SKM-1 (cell line): ENCODE measurements around the gene GSAP.
A peak's percentile ranks its signal among the peaks of the same experiment; 100 is the strongest.
"Not testable (repeated sequence)": the region's sequence is repeated elsewhere in the genome, so short reads cannot be mapped to it uniquely, and the experiment has no call there.

ENCODE experiments used
- DNase-seq: peaks from one replicate; lab custom pipeline; 2025; ENCODE audit not compliant: unreplicated experiment; lab: John Stamatoyannopoulos, UW

GSAP gene

GRCh38 chr7:77415823-77416620, at the start of gene GSAP:
Gene GSAP, minus strand, starts transcription at chr7:77416349. Its CDS starts 28 bp downstream, at chr7:77416321.
- DNase-seq: no peak

- no peak for DNase-seq
These were observed 49.1 kb upstream of the GSAP start for GRCh38 chr7:77465256-77465655.

GRCh38 chr7:77464589-77464988, 48.4 kb upstream of the GSAP start:
- DNase-seq: no peak

- DNase-seq: peak; percentile 70
These were observed 47.5 kb upstream of the GSAP start for GRCh38 chr7:77463632-77464031.

GRCh38 chr7:77461842-77462241, 45.7 kb upstream of the GSAP start:
- no peak for DNase-seq

GRCh38 chr7:77461246-77461645, 45.1 kb upstream of the GSAP start:
- DNase-seq: no peak

GRCh38 chr7:77460057-77460486, 43.9 kb upstream of the GSAP start:
- DNase-seq: no peak

- no peak for DNase-seq
These were observed 43.2 kb upstream of the GSAP start for GRCh38 chr7:77459311-77459726.

- no peak for DNase-seq
These were observed 42.6 kb upstream of the GSAP start for GRCh38 chr7:77458786-77459185.

- no peak for DNase-seq
These were observed 41.6 kb upstream of the GSAP start for GRCh38 chr7:77457779-77458178.

GRCh38 chr7:77456696-77457095, 40.5 kb upstream of the GSAP start:
- no peak for DNase-seq

GRCh38 chr7:77455321-77455720, 39.2 kb upstream of the GSAP start:
- DNase-seq: no peak

- DNase-seq: no peak
These were observed 38.7 kb upstream of the GSAP start for GRCh38 chr7:77454802-77455201.

- DNase-seq: peak; percentile 34
These were observed 37.4 kb upstream of the GSAP start for GRCh38 chr7:77453531-77453930.

GRCh38 chr7:77451950-77452349, 35.8 kb upstream of the GSAP start:
- not testable (repeated sequence) for DNase-seq

- no peak for DNase-seq
These were observed 34.5 kb upstream of the GSAP start for GRCh38 chr7:77450613-77451012.

GRCh38 chr7:77450054-77450453, 33.9 kb upstream of the GSAP start:
- no peak for DNase-seq

GRCh38 chr7:77447616-77448015, 31.5 kb upstream of the GSAP start:
- no peak for DNase-seq

GRCh38 chr7:77444123-77444522, 28.0 kb upstream of the GSAP start:
- no peak for DNase-seq

- no peak for DNase-seq
These were observed 26.9 kb upstream of the GSAP start for GRCh38 chr7:77443042-77443441.

GRCh38 chr7:77442636-77443035, 26.5 kb upstream of the GSAP start:
- DNase-seq: no peak

- no peak for DNase-seq
These were observed 24.9 kb upstream of the GSAP start for GRCh38 chr7:77441046-77441445.

GRCh38 chr7:77439572-77439971, 23.4 kb upstream of the GSAP start:
- no peak for DNase-seq
